SKM-1 (cell line): ENCODE results near the gene SMIM7.
A peak's percentile ranks its signal among the peaks of the same experiment; 100 is the strongest.
"Not testable (repeated sequence)": the region's sequence is repeated elsewhere in the genome, so short reads cannot be mapped to it uniquely, and the experiment has no call there.

Experiments used
- DNase-seq: peaks from one replicate; lab custom pipeline; 2025; ENCODE audit not compliant: unreplicated experiment; lab: John Stamatoyannopoulos, UW

The SMIM7 gene

DNA sequence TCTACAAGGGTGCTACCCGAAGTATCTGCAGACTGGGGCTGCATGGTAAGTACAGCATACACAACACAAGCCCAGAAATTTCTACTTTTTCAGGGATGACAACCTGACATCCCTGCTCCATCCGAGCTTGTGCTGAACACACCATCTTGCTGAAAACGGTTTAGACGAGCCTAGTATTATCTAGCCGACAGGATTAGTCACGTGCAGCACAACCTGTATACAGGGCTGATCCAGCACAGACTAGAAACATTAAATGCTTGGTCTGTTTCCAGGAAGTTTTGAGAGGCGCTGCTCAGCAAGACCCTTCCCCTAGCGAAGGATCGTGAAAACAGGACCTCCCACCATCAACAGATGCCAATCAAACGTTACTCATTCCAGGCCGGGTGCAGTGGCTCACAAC lies 4.2 kb downstream of the SMIM7 start:
- no peak for DNase-seq

DNA sequence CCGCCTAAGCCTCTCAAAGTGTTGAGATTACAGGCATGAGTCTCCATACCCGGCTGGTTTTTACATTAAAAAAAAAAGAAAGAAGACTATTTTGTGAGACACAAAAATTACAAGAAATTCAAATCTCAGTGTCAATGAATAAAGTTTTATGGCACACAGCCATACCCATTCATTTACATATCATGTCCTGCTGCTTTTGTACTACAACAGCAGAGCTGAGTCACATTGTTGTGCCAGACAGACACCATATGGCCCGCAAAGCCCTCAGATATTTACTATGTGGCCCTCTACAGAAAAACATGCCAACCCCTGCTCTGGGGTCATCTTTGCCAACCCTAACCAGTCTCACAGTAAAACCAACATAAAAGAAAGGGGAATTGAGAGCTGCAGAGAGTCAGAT lies 5.3 kb downstream of the SMIM7 start:
- DNase-seq = no peak

DNA sequence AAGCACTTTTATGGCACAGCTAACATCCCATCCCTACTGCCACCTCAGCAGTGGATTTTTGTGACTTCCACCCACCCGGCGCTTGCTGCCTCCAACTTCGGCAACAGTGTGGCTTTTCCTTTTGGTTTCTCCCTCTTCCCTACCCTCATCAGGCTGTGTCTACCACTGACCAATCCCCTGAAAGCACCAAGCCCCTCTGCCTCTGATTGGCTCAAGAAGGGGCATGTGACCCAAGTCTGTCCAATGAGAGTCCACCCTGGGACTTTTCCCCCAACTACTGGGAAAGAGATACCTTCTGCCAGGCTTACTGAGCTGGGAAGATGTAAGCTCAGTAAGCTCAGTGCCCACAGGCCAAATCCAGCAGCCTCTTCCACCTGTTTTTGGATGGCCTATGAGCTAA lies 5.8 kb downstream of the SMIM7 start:
- DNase-seq = no peak

DNA sequence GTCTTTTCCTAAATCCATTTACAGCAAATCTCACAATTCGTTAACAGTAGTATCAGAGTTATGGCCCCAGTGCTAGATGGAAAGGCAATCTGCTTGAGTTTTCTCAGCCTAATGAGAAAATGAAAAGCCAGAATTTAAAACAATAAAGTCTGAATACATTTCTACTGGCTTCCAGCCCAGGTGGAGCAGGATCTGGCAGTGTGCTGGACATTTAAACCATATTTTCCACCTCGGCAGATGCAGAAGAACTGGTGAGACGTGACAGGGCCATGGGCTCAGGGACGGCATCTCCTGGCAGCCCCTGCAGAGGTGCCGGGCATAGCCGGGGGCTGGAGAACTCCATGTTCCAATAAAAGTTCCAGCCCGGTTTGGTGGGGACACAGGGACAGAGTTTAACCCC lies 7.1 kb downstream of the SMIM7 start:
- DNase-seq = no peak

DNA sequence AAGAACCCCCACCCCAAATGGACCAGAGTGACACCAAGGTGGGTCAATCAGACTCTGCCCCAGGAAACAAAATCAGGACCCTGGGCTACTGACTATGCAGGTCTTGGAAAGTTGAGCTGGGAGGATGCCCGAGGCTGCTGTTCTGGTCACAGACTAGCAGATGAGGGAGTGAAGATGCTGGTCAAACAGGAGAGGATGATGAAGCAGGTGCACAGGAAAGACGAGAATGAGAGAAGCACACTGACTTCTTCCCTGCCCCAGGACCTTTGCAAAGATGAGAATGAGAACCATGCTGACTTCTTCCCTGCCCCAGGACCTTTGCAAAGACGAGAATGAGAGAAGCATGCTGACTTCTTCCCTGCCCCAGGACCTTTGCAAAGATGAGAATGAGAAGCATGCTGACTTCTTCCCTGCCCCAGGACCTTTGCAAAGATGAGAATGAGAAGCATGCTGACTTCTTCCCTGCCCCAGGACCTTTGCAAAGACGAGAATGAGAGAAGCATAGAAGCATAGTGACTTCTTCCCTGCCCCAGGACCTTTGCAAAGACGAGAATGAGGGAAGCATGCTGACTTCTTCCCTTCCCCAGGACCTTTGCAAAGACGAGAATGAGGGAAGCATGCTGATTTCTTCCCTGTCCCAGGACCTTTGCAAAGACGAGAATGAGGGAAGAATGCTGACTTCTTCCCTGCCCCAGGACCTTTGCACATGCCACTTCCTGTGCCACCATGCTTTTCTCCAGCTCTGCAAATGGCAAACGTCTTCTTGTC lies 8.3 kb downstream of the SMIM7 start:
- DNase-seq = not testable (repeated sequence)

DNA sequence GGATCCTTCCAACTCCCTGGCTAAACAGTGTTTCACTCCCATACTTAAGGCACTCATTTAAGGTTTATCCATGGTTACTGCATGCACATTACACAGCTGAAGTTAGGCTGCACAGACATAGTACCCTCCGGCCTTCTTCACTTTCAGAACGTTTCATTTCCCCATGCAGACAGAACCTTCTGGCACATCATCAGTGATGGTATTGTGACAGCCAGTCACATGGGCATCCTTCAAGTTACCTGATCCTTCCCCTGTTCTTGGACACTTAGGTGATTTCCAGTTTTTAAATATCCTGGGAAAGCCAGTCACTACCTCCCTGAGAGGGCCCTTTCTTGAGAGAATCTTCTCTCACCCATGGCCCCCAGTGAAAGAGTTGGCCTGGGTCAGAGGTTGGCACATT lies 9.1 kb downstream of the SMIM7 start:
- DNase-seq = no peak

DNA sequence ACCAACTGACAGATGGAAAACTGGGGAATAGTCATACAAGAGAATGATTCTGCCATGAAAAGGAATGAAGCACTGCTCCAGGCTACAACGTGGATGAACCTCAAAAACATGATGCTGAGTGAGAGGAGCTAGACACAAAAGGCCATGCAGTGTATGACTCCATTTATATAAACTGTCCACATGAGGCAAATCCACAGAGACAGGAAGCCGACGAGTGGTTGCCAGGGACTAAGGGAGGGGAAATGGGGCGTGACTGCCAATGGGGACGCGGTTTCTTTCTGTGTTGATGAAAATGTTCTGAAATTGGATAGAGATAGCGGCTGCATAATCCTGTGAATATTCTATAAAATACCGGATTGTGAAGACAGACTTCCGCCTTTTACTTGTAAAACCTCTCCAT lies 10.2 kb downstream of the SMIM7 start:
- no peak for DNase-seq

DNA sequence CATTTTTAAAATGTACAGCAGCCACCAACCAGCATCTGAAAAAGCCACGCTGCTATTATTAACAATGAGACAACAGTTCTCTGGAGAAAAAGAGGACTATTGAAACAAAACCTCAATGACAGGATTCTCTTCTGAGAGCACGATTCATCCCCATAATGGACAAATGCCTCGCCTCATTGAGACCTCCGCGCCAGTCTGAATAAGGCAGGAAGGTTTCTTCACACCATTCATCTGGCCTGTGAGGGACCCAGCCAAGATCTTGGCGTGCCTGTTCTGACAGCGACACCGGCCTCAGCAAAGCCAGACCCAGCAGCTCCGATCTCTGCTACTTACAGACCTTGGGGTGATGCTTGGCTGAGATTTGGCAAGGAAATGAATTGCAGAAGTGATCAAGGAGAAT lies 14.8 kb downstream of the SMIM7 start:
- no peak for DNase-seq

DNA sequence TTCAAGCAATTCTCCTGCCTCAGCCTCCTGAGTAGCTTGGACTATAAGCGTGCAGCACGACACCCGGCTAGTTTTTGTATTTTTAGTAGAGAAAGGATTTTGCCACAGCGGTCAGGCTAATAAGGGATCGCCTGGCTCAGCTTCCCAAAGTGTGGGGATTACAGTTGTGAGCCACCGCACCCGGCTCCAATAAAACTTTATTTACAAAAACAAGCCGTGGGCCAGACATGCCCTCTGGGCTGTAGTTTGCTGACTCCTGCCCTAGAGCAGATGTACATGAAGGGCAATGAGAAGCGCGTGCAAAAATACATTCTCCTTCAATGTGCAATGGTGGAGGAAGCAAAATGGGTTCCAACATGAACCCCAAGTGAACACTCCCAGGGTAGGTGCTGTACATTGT lies 18.2 kb downstream of the SMIM7 start:
- no peak for DNase-seq

DNA sequence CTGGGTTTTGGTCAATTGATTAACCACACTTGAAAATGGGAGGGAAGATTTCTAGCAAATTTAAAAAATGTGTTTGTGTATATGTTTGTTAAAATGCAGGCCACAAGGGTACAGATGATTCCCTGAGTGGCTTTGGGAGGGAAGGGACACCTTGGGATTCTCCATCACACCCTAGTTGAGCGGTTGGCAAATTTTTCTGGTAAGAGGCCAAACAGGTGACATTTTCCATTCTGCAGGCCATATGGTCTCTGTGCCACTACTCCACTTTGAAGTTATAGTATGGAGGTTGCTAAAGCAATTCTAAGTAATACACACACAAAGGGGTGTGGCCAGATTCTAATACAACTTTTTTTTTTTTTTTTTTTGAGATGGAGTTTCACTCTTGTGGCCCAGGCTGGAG lies 19.0 kb downstream of the SMIM7 start:
- no peak for DNase-seq

DNA sequence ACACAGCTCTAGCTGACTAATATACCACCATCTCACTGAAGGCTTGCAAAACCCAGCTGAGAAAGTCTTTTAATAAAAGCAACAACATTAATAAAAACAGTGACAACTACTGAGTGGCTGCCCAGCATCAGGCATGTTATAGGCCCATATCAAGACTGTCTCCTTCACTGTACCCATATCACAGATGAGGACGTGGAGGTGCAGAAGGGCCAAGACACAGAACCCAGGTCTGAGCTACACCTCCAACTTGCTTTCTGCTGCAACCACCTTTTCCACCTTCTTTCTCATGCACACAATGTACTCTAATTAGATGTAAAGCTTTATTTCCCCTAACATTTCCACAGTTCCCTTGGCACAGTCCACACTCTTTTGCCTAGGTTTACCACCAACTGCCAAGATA lies 21.3 kb downstream of the SMIM7 start:
- DNase-seq = no peak

DNA sequence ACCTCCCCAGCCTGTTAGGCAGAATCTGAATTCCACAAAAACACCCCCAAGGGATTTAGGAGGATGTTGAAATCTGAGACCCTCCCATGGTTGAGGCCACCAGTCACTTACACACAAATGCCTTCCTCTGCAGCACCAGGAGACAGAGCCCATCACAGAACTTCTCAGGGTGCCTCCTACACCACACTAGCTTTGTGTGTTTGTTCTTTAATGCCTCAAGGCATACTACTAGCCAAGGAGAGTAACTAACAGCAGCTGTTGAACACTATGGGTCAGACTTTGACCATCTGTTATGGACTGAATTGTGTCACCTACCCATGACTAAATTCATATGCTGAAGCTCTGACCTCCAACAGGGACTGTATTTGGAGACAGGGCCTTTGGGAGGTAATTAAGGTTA lies 22.4 kb downstream of the SMIM7 start:
- DNase-seq = no peak

DNA sequence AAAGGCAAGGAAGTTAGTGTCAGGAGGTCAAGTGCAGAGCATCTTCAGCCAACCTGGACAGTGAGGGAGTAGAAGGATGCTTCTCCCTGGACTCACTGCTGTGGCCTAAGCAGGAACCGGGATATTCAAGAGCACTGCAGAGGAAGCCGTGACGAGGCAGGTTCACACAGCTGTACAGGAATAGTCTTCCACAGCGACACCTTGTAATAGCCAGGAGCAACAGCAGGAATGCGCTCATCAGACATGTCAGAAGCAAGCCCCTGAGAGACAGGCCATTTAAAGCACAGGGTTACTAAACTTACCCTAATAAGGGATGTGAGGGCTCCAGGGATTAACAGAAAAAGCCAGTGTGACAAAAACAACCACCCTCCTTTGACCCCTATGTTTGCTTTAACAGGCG lies 28.5 kb downstream of the SMIM7 start:
- no peak for DNase-seq

DNA sequence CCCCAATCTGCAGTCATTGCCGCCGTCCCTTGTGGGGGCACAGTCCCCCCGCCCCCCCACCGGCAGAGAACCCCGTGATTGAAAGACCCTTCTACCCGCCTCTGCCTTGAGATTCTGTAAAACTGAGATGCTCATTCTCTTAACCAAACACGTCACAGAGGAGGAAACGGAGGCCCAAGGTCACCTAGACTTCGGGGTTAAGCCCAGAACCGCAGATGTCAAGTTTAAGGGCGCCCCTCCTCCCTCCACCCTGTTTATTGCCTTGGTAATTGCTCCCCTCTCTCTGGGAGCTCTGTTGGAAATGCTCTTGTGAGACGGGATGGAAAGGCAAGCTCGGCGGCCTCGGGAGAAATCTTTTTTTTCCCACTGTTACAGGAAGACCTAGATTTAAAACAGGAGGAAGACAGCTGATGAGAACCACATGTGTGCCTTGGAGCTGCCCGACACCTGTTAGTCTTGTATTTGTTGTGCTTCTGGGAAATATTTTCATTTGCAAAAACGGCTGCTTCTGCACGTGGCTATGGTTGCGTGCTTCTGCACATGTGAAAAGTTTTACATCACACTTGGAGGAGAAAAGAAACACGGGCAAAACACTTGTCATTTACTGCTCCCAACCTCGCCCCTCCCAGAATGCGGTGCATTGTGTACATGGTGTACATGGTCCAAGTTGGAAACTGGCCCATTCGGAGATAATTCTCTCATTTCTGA lies 30.8 kb downstream of the SMIM7 start:
- DNase-seq = no peak

DNA sequence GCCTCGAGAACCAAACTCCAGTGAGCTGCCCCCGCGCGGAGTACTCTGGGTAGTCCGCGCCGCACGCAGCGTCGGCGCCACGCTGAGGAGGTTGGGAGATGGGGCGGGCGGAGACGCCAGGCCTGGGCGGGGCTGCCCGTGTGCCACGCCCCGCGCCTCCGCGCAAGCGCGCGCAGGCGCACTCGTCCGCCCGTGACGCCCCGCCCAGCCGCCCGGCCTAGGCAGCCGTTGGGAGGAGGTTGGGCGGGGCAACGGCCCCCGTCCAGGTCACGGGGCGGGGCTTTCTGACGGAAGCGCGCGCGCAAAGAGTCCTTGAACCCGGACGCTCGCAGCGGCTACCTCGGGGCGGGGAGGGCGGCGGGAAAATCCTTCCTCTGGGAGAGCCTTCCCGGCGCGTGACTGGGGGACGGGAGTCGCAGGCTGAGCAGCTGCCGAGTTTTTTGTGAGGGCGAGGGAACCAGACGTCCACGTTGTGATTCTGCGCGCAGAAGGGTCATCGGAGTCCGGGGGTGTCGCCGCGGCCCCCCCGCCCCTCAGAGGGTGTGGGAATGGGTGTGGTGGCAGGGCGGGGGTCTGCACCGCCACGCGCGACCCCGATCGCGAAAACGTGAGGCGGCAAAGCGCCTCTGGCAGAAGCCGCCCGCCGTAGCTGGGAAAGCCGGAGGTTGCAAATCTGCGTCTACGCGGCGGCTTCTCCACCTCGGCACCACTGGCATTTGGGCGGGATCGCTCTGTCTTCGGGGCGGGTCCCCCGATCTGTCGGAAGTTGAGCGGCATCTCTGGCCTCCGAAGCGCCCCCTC lies 31.6 kb downstream of the SMIM7 start, which contains the start of gene MED26:
Gene MED26 (minus strand): TSS at position 22 of the 801 bp plus-strand sequence. CDS start 261 bp downstream, outside the sequence.
- DNase-seq = peak; percentile 97

DNA sequence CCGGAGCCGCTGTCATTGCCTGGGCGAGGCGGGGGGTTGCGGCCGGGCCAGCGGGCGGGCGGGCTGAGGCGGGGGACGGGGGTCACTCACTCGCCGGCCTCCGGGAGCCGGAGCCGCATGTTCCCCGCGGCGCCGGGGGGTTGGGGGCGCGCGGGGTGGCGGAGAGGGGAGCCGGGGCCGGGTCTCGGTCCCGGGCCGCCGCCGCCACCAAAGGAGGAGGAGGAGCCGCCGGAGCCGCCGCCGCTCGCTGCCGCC lies 32.1 kb downstream of the SMIM7 start:
- no peak for DNase-seq

DNA sequence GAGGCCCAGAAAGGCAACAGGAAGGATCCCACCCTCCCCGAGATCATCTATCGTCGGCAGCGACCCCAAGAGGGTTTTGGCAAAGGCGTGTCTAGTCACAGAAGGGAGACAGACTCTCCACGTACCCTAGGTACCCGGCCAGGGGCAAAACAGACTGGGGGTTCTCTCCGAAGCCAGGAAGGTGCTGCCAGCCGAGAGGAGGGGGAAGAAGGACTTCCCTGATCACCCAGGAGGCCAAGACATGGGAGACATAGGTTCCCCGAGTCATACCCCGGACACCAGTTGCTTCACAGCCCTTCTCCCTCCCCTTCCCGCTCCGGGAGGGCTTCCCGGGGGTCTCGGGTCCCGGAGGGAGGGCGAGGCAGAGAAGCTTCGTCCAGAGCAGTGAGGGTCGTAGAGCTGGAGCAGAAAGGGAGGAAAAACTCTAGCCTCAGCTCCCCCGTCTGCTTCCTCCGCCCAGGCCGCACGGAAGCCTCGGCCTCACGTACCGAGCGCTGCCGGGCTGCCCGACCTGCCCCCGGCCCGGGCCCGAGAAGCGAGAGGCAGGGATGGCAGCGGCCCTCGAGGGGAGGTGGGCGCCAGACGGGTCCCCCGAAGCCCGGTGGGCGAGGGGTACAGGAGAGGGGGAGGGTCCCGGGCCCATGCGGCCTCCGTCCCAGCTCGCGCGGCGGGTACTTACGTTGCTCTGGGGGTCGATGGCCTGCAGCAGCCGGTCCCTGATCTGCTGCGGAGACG lies 32.6 kb downstream of the SMIM7 start:
- DNase-seq = no peak

DNA sequence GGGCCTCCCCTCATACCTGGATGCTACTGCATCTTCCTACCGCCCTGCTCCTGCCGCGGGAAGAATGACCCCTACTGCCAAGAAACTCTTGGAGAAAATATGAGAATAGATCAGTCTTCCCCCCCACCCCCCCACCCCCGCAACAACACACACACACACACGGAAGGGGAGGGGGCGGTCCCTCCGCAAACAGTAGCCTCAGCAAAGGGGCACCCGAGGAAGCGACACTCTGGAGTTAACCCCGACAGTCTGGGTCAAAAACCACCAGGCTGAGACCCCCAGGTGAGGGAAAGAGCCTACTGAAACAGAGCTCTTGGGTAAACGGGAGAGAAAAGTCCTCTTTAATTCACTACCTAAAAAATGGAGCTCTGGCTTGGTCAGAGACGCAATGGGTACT lies 33.1 kb downstream of the SMIM7 start:
- no peak for DNase-seq

DNA sequence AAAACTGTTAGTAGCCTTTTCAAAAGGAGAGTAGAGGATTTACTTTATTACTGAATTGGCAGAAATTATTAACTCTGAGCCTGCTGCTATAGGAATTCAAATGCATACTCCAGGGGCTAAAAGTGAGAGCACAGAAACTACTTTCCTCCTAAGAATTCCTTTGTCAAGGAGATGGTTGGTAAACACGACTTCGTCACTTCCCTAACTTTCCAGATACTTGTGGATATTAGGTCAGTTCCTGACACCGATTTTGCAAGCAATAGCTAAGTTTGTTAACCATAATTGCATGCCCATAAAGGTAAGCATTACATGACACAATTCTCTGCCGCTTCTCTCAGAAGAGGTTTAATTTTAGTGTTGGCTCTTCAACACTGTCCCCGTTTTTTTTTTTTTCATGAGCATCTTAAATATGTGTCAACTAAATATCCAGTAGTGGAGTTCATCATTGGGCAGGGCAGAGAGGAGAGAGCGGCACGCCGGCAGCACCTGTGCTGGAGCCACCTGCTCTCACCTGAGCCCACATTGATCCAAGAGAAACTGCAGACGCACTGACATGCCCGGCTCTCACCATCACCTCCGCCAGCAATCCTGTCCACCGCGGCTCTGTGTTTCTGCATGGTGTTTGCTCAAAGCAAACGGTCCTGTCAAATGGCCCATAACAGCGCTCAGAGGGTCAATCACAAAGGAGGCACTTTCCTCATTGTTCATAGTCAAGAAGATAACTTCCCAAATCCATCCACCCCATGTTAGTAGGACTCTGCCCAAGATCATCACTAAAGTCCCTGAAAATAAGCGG lies 34.6 kb downstream of the SMIM7 start:
- no peak for DNase-seq

DNA sequence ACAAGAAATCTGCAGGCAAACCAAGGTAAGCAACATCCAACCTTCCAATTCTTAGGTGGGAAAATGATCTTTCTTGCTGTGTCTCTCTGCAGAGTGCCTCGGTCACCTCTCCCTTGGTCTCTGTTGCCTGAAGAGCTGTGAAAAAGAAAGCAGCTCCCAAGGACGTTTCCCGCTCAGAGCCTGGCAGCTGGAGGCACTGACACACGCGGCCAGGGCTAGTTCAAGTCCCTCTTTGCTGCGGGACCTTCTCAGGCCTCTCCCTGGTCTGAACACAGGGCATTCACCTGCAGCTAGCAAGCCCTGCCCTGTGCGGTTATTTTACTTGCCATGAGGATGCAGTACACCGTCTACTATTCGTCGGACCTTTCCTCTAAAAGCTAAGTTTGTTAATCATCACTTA lies 35.7 kb downstream of the SMIM7 start:
- no peak for DNase-seq

DNA sequence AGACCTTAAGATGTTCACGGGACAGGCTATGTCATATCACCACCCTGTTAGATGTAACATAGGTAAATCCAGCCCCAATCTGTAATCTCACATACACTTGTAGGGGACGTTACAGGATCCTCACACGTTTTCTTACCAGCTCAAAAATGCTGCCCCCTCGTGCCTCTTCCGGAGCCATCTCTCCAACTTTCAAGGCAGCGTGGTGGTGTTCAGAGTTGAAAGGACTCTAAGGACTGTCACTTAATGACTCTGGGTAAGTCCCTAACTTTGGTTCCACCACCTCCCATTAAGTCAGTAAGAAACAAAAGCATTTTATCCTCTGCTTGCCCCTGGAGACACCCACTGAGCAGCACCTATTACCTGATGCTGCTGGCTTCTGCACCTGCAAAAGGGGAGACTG lies 36.4 kb downstream of the SMIM7 start:
- DNase-seq = no peak
